GM18909 (cell line): ENCODE data around the gene SUPT20H.

Experiments
- ATAC-seq: cut with Tn5 transposase; IDR thresholded peaks from one replicate; pipeline ENCODE4 v1.9.1; 2021; ENCODE audit warnings: mild to moderate bottlenecking; ENCODE audit not compliant: unreplicated experiment, poor library complexity

The SUPT20H gene

DNA sequence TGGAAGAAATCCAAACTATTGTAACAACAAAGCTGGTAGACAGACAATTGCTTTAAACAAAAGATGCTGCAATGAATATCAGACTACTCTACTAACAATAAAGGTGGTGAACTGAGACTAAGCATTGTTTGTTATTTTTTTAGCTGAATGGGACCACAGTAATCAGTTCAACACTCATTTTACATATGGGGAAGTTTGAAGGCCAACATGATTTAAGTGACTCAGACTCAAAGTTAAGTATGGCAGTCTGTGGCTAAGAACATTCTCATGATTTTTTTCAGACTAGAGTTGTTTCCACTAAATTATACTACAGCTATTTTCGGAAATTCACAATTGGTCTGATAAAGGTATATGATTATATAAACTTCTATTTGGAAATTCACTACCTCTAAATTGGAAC is 48.5 kb downstream of the SUPT20H start:
- ATAC-seq, result no peak

DNA sequence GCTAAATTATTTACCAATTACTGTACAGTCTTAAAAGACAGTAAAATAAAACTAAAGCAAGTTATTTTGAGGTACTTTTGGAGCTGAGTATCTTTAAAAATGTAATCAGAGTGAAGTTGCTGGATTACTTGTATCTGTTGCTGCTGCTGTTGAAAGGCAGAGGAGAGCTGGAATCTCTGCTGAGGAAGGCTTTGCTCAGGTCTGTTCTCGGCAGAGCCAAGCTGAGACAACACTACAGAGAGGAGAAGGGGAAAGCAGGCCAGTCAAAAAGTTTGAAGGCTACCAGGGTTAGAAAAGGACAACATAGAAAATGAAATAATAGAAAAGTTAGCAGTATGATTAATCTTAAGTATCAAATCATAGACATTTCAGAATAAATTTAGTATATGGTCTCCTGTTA is 49.1 kb downstream of the SUPT20H start:
- no peak for ATAC-seq

DNA sequence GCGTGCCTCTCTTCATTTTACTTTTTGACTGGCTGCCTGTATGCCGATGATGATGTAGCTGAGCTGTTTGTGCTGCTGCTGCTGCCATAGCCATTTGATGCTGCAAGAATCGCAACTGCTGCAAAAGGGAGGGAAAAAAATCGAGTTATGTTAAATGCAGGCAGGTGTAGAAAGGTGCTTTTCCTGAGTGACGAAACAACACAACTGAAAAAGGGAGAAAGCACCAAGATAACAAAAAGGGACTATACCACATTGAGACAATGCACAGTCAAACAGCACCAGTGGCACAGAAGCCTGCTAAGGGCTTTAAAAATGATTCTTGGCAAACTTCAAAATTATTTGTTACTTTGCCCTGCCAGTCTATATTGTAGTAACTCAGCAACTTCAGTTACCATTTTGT is 49.8 kb downstream of the SUPT20H start:
- ATAC-seq, result no peak

DNA sequence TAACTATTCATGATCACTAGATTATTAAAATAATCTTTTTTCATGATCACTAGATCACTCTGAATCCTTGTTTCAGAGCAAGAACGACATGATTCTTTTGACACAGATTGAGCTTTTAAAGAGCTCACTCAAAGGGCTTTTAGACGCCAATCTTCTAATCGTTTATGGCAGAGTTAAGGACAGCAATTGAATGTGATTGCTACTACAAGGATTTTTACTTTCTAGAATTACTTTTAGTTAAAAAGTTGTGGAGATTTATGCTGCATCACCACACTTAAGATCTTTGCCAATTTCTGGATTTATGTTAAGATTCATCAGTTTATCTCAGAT is 57.6 kb downstream of the SUPT20H start:
- no peak for ATAC-seq

DNA sequence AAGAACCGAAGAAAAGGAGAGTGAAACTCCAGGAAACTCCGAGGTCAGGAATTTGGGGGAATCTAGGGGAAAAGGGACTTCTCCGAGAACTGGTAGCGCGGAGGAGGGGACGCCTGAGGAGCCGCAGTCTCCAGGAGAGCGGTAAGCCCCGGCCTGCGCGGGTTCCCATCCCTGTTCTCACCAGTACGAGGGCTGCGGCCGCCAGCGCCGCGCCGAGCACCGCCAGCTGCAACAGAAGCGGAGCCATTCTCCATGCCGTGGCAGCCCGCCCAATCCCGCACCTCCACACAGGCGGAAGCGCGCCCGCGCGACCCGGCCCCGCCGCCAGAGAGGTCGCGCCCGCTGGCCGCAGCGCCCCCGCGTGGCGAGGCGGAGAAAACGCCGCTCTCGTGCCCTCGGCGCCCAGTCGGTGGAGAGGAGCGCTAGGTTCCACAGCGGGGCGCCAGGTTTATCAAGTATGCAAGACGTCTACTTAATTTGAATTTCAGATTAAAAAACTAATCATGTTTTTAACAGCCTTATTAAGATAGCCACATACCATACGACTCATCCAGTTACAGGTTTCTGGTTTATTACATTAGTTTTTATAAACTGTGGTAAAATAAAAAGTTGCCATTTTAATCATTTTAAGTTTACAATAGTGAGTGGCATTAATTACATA is 60.3 kb downstream of the SUPT20H start, which contains the start of gene ALG5:
Gene ALG5, minus strand, starts transcription at position 287 of the 661 bp plus-strand sequence. Its CDS starts 40 bp downstream, at position 247.
- peak; percentile 73 for ATAC-seq

DNA sequence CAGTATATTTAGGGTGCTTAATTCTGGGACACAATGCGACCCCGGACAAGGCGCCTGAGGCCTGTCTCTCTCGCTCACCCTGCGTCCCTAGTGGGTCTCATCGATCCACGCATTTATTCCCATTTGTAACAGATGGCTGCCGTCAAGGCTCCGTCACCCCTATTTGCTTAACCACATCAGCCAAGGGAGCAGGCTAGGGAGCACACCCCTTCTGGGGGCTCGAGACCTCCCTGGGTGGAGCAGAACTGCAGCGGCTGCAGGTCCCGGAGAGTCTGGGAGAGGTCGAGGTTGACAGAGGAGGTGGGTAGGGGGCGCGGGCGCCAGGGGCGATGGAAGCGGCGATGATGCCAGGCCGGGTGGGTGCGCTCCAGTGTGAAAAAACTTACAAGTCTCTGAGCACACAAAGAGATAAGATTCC is 60.9 kb downstream of the SUPT20H start:
- no peak for ATAC-seq

DNA sequence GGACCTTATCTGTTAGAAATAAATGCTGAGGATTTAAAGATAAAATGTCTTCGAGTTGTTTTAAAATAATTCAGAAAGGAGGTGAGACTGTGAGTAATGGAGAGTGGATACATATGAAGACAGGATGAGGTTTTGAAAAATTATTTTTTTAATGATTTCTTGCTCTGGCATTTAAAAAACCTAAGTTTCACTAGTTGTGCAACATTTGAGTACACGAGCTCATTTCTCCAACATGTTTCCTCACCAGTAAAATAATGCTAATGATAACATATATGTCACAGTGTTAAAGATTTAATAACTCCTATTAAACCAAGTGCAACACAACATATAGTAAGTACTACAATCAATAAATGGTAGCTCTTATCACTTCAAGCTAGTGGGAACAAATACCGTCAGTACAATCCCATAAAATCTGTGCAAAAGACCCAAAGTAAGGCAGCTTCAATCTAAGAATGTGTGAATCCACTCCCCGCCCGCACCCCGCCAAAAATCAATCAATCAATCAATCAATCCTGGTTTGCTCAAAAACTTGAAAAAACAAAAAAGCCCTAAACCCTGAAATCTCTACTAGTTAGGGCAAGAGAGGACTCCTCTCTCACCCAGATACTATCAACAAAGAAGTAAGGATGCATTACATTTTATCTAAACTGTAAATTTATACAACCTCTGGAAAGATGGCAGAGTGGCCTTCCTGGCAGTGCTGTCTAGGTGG is 61.6 kb downstream of the SUPT20H start:
- no peak for ATAC-seq

DNA sequence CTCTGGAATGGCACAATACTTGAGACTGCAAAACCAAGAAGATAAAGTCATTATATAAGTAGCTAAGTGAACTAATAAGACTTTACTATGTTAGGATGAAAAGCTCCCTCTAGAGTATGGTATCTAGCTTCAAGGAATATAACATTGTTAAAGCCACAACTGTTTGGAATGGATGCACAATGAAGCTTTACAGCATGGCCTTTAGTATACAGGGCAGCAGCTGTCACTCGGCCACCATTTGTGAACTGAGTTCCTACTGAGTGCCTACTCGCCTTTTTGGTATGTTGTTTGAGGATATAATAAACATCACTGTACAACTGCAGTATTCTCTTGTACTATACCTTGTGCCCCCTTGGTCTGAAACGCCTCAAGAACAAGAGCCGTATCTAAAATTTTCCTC is 67.1 kb downstream of the SUPT20H start:
- no peak for ATAC-seq

DNA sequence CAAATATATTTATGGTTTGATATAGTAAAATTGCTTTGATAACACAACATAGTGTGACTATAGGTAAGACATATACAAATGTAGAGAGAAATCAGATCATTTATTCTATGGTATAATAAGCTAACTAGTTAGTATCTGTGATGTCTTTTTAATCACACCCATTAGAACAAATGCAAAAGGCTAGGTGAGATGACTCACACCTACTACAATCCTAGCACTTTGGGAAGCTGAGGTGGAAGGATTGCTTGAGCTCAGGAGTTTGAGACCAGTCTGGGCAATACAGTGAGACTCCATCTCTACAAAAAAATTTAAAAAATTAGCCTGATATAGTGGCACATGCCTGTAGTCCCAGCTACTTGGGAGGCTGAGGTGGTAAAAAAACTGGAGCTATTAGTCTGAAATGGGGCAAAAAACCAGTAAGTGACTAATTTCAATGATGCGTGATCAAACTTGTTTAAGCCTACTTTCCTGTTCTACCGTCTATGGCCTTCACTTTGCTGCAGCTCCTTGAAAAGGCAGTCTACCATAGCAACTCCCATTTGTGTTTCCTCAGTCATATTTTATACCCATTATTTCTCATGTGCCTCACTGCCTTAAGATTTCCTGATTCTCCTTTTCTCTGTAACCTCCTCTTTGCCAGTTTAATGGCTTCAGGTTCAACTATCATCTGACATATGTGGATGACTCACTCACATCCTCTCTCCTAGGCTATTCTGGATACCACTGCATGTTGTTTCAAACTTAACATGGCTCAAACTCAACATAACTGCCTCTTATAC is 72.8 kb downstream of the SUPT20H start:
- no peak for ATAC-seq

DNA sequence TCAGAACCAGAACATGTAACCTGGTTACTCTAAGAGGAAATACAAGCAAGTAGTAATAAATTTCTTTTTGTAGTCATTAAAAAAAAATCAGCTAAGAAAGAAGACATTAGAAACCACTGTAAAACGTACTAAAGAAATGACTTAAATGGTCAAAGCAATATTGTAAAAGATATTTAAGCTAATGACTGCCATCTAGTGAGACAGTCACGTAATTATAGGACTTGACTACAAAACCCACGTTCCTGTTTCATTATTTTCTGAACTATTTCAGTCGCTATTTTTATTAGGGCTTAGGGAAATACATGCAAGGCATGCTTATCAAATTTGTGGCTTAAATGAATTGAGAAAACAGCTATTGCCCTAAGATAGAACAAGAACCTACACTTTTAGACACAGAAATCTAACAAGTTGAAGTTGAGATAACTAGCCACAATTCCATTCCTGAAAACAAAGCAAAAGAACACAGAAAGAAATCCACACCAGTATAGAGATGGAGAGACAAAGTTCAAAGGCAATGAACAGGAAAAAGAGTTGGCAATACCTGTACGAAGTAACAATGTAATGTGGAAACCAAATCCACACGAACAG is 78.2 kb downstream of the SUPT20H start:
- no peak for ATAC-seq

DNA sequence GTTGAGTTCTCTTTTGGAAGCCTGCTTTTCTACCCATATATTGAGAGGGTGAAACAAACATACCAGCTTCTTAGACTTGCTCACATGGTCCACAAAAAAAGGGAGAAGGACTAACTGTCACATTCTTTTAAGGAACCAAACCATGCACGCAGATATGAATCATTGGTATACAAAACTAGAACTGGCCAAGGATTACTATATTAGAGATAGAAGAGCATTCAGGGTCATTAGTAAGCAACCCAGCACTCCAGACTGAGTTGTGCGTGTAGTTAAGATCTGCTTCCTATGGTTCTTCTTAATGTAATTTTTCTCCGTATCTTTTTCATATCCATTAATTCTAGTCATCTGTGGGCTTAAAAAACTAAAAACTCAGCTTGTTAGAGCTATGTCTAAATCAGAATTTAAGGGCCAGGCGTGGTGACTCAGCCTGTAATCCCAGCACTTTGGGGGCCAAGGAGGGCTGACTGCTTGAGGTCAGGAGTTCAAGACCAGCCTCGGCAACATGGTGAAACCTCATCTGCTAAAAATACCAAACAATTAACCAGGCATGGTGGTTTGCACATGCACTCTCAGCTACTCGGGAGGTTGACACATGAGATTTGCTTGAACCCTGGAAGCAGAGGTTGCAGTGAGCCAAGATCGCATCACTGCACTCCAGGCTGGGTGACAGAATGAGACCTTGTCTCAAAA is 80.0 kb downstream of the SUPT20H start:
- ATAC-seq, result no peak

DNA sequence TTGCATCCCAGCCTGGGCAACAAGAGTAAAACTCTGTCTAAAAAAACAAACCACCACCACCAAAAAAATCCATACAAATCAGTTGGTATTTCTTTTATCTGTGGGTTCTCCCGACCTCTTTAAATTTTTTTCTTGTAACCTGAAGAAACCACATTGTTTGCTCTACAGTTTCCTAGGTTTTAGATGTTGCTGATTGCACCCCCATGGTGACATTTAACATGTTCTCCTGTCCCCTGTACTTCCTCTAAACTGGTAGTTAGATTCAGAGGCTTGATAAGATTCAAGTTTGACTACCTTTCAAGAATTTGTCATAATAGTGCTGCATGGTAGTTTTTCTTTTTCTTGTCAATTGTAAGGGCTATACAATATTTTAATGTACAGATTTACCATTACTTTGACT is 84.3 kb downstream of the SUPT20H start:
- no peak for ATAC-seq

DNA sequence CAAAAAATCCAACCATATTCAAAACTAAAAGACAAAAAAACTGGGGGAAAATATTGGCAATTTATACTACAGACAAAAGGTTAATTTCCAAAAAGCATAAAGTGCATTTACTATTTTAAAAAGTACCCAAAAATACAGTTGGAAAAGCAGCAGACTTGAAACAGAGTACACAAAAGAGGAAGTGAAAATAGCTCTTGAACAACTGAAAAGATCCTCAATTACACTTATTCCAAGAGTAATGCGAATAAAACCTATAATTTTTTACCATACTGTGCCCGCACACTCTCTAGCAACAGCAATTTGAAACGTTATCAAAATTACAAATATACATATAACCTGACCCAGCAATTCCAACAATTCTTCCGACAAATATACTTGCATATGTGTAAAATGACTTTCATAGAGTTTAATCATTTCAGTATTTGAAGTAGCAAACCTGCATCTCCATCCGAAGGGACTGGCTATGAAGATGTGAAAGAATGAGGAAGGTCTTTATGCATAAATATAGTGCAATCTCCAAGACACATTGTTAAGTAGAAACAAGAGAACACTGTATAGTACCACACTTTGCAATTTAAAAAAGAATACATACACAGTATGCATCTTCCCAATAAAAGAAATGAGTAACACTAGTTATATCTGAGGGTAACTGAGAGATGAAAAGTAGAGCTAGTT is 85.7 kb downstream of the SUPT20H start:
- ATAC-seq, result peak; percentile 86

DNA sequence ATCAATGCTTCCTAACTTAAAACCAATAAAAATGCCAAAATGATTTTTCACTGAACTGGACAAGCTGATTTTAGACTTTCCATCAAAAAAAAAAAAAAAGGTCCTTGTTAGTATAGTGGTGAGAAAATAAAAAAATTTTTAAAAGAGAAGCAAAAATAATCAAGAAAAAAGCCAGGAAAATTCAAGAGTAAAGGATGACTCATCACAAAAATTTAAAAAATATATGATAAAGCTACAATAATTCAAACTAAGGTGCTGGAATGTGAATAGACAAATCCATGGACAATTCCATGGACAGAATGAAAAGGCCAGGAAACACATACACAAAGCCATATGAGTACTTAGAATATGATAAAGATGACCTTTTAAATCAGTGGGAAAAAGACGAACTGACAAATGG is 86.5 kb downstream of the SUPT20H start:
- ATAC-seq, result no peak

DNA sequence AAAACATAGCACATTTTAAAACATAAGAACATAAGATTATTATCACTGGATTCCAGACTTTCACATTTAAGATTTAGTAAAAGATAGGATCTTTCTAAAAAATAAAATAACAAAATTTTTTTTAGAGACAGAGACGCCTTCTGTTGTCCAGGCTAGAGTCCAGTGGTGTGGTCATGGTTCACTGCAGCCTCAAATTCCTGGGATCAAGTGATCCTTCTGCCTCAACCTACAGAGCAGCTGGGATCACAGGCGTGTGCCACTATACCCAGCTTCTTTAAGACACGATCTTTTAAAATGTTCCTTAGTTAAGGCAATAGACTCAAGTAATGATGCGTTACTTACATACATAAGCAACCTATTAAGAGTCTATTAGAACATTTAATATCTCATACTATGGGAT is 93.1 kb downstream of the SUPT20H start:
- ATAC-seq, result no peak

DNA sequence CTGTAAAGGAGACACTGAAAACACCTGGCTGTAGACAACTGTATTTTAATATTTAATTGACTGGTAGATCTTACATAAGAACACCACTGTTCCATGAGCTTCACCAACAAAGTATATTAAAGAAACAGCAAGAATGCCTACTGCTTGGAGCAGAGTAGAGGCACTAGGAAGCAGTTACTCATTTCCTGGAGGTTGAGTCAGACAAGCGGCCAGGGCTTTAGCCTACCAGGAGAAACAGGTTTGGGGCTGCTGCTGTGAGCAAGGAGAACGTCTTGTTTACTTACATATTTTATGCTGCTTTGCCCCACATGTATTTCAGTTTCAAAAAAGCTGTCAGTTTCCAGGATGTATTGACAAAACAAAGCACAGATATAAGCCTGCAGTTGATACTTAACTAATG is 93.7 kb downstream of the SUPT20H start:
- ATAC-seq, result no peak

DNA sequence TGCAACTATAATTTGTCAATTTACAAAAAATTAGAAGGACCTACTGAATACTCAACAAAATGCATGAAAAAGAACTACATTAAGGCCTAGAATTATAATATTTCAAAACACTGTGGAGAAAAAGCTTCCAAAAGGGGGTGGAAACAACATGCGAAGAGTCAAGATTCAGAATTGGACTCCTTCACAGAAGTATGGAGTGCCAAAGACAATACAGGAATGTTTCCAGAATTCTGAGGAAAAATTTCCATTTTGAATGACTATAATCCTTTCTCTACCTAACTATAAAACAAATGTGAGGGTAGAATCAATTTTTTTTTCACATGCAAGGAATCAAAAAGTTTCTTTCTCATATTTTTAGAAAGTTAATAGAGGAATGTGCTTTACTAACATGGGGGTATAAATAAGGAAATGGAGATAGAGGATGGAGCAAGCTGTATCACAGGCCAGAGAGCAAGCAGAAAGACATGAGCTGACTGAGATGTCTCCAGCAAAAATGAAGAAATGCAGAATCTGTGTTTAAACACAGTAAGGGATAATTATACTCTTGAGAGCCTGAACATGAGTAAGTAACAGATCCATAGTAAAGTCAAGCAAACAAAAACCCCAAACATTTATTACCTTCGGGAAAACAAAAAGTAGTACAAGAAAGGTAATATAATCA is 99.9 kb downstream of the SUPT20H start:
- no peak for ATAC-seq
